ENCODE measurements around the gene TXN2.

- TF ChIP-seq REST (IDR thresholded peaks at IDR 0.05; ENCODE audit: unreplicated experiment): no peak
- TF ChIP-seq CTCF (conservative IDR thresholded peaks at IDR 0.05; ENCODE audit: low read depth in 2 of 2): no peak
- TF ChIP-seq POLR2AphosphoS5 (IDR thresholded peaks at IDR 0.05; ENCODE audit: low read depth): peak; percentile 60
Observed at GRCh38 chr22:36481393-36482168, at the start of gene TXN2.

All from GM23338 (cell line).